Measurements from ENCODE around the gene GALNT2. TPM values are rescaled to one million over a fixed set of nuclear protein-coding genes. Genes with fewer than 3 reads are reported as not detected.
A peak's percentile ranks its signal among the peaks of the same experiment; 100 is the strongest.

The GALNT2 gene
- total RNA-seq, 1 donor: 69.5 TPM

DNA sequence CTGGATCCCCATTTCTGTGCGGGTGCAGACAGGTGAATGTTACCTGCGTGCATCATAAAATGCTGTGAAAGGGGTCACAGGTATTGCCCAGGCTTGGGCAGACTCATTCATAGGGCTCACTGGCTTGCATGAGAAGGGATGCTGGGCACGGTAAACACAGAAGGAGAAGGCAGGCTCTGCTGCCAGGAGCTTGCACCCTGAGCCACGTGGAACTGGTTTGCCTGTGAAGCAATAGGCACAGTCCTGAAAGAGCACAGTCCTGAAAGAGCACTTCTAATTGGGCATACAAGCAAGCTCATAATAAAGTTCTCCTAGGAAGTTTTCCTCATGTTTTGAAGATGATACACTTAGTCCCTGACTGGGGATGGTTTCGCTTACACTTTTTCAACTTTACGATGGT is 40.9 kb downstream of the GALNT2 start:
- TF ChIP-seq, protein P1, sequence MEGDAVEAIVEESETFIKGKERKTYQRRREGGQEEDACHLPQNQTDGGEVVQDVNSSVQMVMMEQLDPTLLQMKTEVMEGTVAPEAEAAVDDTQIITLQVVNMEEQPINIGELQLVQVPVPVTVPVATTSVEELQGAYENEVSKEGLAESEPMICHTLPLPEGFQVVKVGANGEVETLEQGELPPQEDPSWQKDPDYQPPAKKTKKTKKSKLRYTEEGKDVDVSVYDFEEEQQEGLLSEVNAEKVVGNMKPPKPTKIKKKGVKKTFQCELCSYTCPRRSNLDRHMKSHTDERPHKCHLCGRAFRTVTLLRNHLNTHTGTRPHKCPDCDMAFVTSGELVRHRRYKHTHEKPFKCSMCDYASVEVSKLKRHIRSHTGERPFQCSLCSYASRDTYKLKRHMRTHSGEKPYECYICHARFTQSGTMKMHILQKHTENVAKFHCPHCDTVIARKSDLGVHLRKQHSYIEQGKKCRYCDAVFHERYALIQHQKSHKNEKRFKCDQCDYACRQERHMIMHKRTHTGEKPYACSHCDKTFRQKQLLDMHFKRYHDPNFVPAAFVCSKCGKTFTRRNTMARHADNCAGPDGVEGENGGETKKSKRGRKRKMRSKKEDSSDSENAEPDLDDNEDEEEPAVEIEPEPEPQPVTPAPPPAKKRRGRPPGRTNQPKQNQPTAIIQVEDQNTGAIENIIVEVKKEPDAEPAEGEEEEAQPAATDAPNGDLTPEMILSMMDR (IDR thresholded peaks at IDR 0.05; ENCODE audit: insufficient read depth, low read depth, low read length): no peak
- no peak for DNase-seq (ENCODE audit: low read depth)
- H3K4me3 ChIP-seq (ENCODE audit: low read depth, low read length): no peak overlapping the region

DNA sequence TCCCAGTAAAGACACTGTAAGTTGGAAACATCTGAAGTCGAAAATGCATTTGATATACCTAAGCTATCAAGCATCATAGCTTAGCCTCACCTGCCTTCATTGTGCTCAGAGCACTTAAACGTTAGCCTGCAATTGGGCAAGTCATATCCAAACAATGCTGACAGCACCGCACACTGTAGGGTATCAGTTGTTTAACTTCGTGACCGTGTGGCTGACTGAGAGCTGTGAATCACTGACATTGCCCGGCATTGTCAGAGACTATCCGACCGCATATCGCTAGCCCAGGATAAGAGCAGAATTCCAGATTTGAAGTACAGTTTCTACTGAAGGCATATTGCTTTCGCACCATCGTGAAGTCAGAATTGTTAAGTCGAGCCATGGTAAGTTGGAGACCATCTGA is 41.5 kb downstream of the GALNT2 start:
- no peak overlapping the region for H3K4me3 ChIP-seq (ENCODE audit: low read depth, low read length)
- DNase-seq (ENCODE audit: low read depth): no peak
- TF ChIP-seq, protein P1 (IDR thresholded peaks at IDR 0.05; ENCODE audit: insufficient read depth, low read depth, low read length): no peak

DNA sequence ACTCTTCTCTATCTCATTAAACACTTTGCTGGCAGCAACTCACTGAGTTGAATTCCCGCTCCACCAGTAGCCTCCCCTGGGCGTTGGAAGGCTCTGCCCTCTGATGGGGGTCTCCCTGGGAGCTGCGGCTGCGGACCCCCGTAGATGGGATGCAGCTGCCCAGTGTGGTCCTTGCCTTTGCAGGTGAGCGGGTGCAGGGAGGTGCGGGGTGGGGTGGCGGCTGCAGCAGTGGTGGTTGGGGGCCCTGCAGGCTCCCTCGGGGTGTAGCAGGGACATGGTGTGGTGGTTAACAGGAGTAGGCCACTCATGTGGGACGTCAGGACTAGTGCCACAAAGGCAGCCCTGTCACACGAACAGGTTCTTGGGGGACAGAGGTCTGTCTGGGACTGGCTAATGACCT is 42.0 kb downstream of the GALNT2 start:
- TF ChIP-seq, protein P1 (IDR thresholded peaks at IDR 0.05; ENCODE audit: insufficient read depth, low read depth, low read length): no peak
- H3K4me3 ChIP-seq (ENCODE audit: low read depth, low read length): no peak overlapping the region
- no peak for DNase-seq (ENCODE audit: low read depth)

DNA sequence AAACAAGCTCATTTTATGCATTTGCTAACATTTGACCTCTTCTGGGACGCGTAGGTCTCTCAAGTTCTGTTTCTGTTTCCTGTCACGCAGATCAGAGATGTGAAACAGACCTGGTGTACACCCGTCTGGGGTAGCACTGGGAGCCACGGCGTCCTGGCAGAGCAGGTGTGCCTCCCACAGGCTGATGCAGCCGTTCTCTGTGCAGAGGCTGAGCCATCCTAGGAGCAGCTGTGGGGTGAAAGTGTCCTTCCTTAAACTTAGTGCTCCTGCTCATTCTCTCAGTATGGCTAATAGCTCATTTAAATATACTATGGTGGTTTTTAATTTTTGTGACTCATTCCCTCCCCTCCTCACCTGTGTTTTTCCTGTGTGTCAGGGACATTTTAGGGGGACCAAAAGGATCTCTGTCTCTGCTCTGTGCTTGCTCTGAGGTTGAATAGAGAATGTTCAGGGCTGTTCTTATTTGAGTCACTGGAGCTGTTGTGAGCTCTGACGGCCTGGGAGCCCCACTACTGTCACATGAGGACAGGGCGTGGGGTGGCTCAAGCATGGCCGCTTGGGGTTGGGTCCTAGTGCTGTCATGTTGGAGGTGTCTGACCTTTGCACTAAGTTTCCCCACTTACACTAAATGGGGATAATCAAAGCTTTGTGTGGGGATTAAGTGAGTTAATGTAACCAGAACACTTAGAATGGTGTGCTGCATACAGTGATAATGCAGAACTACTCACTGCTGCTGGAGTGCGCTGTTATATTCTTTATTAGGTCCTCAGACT is 43.0 kb downstream of the GALNT2 start:
- DNase-seq (ENCODE audit: low read depth): peak; percentile 84
- no peak overlapping the region for H3K4me3 ChIP-seq (ENCODE audit: low read depth, low read length)
- TF ChIP-seq, protein P1 (IDR thresholded peaks at IDR 0.05; ENCODE audit: insufficient read depth, low read depth, low read length): no peak

DNA sequence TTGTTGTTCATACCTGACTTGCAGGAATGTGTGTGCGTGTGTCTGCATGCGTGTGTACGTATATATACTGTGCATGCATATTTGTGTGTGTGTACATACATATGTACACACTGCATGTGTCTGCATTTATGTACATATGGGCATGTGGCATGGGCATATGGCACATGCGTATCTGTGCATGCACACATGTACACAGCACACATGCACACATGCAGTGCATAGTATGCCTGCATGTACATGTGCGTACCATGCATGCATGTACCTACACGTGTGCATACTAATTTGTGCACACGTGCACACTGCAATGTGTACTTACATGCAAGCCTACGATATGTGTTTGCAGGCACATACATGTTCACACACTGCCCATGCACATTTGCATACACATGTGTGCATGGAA is 43.9 kb downstream of the GALNT2 start:
- H3K4me3 ChIP-seq (ENCODE audit: low read depth, low read length): no peak overlapping the region
- TF ChIP-seq, protein P1 (IDR thresholded peaks at IDR 0.05; ENCODE audit: insufficient read depth, low read depth, low read length): no peak
- no peak for DNase-seq (ENCODE audit: low read depth)

DNA sequence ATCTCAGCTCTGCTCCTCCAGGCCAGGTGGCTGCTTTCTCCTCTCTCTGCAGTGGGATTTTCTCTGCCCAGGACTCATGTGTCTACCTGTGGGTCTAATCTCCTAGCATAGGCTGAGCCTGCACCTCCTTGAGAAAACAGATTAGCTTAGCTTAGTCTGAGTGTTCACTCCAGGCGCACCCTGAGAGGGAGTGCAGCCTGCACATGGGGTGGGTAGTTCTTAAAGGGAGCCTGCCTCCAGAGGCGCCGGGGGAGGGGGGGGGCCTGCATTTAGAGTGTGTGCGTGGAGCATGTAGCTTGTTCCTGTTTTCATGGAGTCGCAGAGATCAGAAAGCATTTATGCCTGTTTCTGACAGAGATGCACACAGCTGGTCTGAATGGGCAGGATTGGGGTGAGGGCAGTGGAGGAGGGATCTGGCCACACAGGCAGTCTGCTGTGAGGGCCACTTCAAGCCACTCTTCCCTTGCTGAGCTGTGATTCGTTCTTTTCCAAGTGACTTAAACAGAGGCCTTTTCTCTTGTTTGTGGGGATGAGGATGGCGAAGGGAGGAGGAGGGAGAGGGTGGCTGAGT is 45.2 kb downstream of the GALNT2 start:
- DNase-seq (ENCODE audit: low read depth): no peak
- no peak overlapping the region for H3K4me3 ChIP-seq (ENCODE audit: low read depth, low read length)
- TF ChIP-seq, protein P1 (IDR thresholded peaks at IDR 0.05; ENCODE audit: insufficient read depth, low read depth, low read length): no peak
